Spleen (tissue), 11 donors: ENCODE data around the gene ZNF385D. TPM values are rescaled to one million over a fixed set of nuclear protein-coding genes. Genes with fewer than 3 reads are reported as not detected.

Experiments
- DNase-seq: peaks from one replicate; pipeline ENCODE4 v3.0.0-alpha.2; 2020
- H3K27ac ChIP-seq, 8 donors: fragments of 200-600 bp; sonication (generic) in 7 of 8; 1 replicate in 4 of 8; 2 replicates in 4 of 8; pipeline versions ENCODE4 v1.5.0 to v1.8.0; 2016 to 2021; ENCODE audit warnings: inconsistent platforms in 4 of 8, mild to moderate bottlenecking in 4 of 8, moderate library complexity in 1 of 8
- H3K27me3 ChIP-seq, 7 donors: fragments of 200-600 bp; sonication (generic) in 6 of 7; replicated peaks in 1 of 7; 1 replicate in 4 of 7; 2 replicates in 3 of 7; pipeline versions ENCODE4 v1.5.0 to v1.8.0; 2016 to 2021; ENCODE audit warnings: inconsistent platforms in 3 of 7, mild to moderate bottlenecking in 1 of 7
- H3K36me3 ChIP-seq, 6 donors: fragments of 200-600 bp; sonication (generic) in 5 of 6; 1 replicate in 4 of 6; 2 replicates in 2 of 6; pipeline versions ENCODE4 v1.5.0 to v1.8.0; 2016 to 2021; ENCODE audit warnings: inconsistent platforms in 2 of 6
- H3K4me1 ChIP-seq, 6 donors: fragments of 200-600 bp; sonication (generic) in 5 of 6; 1 replicate in 3 of 6; 2 replicates in 3 of 6; pipeline versions ENCODE4 v1.5.0 to v1.8.0; 2016 to 2021; ENCODE audit warnings: inconsistent platforms in 3 of 6
- H3K4me3 ChIP-seq, 8 donors: fragments of 200-600 bp; sonication (generic) in 7 of 8; 1 replicate in 4 of 8; 2 replicates in 4 of 8; pipeline versions ENCODE4 v1.5.0 to v1.8.0; 2016 to 2021; ENCODE audit warnings: inconsistent platforms in 4 of 8, mild to moderate bottlenecking in 4 of 8, moderate library complexity in 2 of 8
- H3K9me3 ChIP-seq, 8 donors: fragments of 200-600 bp; sonication (generic) in 7 of 8; 1 replicate in 4 of 8; 2 replicates in 4 of 8; pipeline versions ENCODE4 v1.5.0 to v1.8.0; 2016 to 2021; ENCODE audit warnings: inconsistent platforms in 4 of 8
- CTCF ChIP-seq, 11 experiments: fragments of 200-600 bp in 7 of 11; fragments of 450-650 bp in 4 of 11; sonication (generic) in 4 of 11; IDR thresholded peaks in 8 of 11; conservative IDR thresholded peaks in 3 of 11; 1 replicate in 7 of 11; 2 replicates in 4 of 11; pipeline versions ENCODE4 v1.4.0 to v1.8.0; 2016 to 2021; ENCODE audit warnings: antibody characterized with exemption in 11 of 11, inconsistent platforms in 4 of 11, mild to moderate bottlenecking in 1 of 11
- POLR2A ChIP-seq, 3 donors: fragments of 450-650 bp; IDR thresholded peaks; one replicate each; pipeline ENCODE4 v1.5.1; 2017; ENCODE audit warnings: antibody characterized with exemption in 3 of 3, mild to moderate bottlenecking in 1 of 3
- POLR2AphosphoS5 ChIP-seq, 3 donors: sonication (generic); formaldehyde crosslinking; IDR thresholded peaks; one replicate each; pipeline ENCODE4 v1.5.1; 2017; ENCODE audit warnings: antibody characterized with exemption in 3 of 3
- WGBS, 5 donors: extraction: QIAGEN DNeasy Blood & Tissue Kit in 3 of 5; methylation state at CpG; one replicate each; pipeline versions ENCODE4 v1.1.5 to v1.1.7; 2013 to 2018; 5-methylcytosine and 5-hydroxymethylcytosine counted together
- intact Hi-C: fragments of 100-400 bp; cut with DNase I; formaldehyde crosslinking; loops from one replicate; pipeline ENCODE4 v1.15.0; 2023; ENCODE audit warnings: low total_unique reads
- polyA plus RNA-seq, 3 donors: library from polyadenylated mRNA; stranded (reverse); fragments of 200-250 nt; gene quantifications; one replicate each; pipeline ENCODE4 v1.2.1, GENCODE V29; 2013
- total RNA-seq, 7 donors: library from RNA; depleted of rRNA in 3 of 7; stranded (reverse); fragments of >200 nt in 3 of 7; fragmentation: NEBNext Ultra II Directional in 4 of 7; extraction: Animal tissue kit (Norgen Biotek cat#: 25700) in 4 of 7; gene quantifications; one replicate each; pipeline versions ENCODE4 v1.1.0 to v1.2.1, GENCODE V29; 2016 to 2021
- donor health status: healthy with polysubstance abuse.
- donor health status: DM: no; HTN: no; CAD: no; lungs with moderate emphysema.
- donor health status: DM: no; HTN: no; CAD: no.
- donor health status: Bipolar disorder and iron deficiency.
- donor health status: healthy.
- donor health status: DM: no; HTN: no; CAD: no.
- donor health status: DM: yes; HTN: yes; CAD: no.

Gene ZNF385D
- total and polyA plus RNA-seq, 10 donors = 0.05 to 3.2 (median 0.70) TPM

GRCh38 chr3:21372316-21372715 is 378.7 kb downstream of the ZNF385D start:
- Histone ChIP-seq H3K4me3 (no peak overlapping the region), H3K4me1 (no peaks in the 10 kb centered on the region), H3K27ac (no peak overlapping the region), H3K27me3 (no peaks in the 10 kb centered on the region), H3K9me3 (peaks cover 0 to 16% (median 3%) of the 10 kb centered on the region in 8 donors), H3K36me3 (no peaks in the 10 kb centered on the region)
- TF ChIP-seq CTCF (IDR thresholded peaks at IDR 0.05 in 8 of 11, conservative IDR thresholded peaks at IDR 0.05 in 3 of 11) = no peak
- TF ChIP-seq POLR2AphosphoS5 (IDR thresholded peaks at IDR 0.05) = no peak
- no peak for TF ChIP-seq POLR2A (IDR thresholded peaks at IDR 0.05)
- no peak for DNase-seq
- WGBS, 5 donors = 42 to 58% (median 51%) methylated on average over 5 of the region's 5 CpGs
- intact Hi-C loops = no loop called here
